ENCODE results near the gene CCDC13. TPM values are rescaled to one million over a fixed set of nuclear protein-coding genes. Genes with fewer than 3 reads are reported as not detected.

CCDC13 gene
- total and polyA plus RNA-seq, 4 donors = 0.42 to 2.3 (median 1.0) TPM

DNA sequence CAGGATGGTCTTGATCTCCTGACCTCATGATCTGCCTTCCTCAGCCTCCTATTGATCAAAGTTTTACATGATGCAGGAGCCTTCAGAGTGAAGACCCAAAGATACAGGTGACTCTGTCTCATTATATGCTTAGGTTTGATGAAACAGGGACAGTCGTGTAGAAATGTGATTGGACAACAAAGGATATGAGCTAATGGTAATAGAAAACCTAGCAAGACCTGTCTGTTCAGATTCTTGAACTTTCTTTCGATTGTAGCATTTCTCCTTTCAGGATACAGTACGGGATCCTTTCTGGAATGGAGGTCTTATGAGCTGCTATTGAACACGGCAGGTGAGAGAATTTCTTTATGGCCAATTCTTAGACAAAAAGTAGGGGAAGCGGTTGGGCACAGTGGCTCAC, 36.1 kb upstream of the CCDC13 start, which contains the start of gene ACKR2:
Gene ACKR2 (plus strand): TSS at position 244 of the 400 bp plus-strand sequence. CDS start 55,058 bp downstream, outside the sequence.
- no peak for DNase-seq (ENCODE audit: low spot score)
- 96% methylated on average over 5 of the region's 5 CpGs for WGBS
- Histone ChIP-seq H3K9ac (ENCODE audit: low read depth in 1 of 2, low read length in 2 of 2) (no peak within 1 kb of the TSS), H3K9me3 (ENCODE audit: control insufficient read depth in 4 of 4, low read length in 3 of 4) (no peaks in the 10 kb centered on the region), H3K27me3 (ENCODE audit: control insufficient read depth in 4 of 4, insufficient read depth in 4 of 4, low read length in 3 of 4) (no peaks in the 10 kb centered on the region), H3K36me3 (ENCODE audit: control insufficient read depth in 4 of 4, insufficient read depth in 3 of 4, low read depth in 1 of 4, low read length in 3 of 4) (no peaks in the 10 kb centered on the region), H3K27ac (ENCODE audit: low read depth in 1 of 2, low read length in 2 of 2) (no peak within 1 kb of the TSS), H3K4me3 (ENCODE audit: low read depth in 1 of 3, low read length in 3 of 3) (no peak within 1 kb of the TSS), H3K4me1 (ENCODE audit: control insufficient read depth in 4 of 4, insufficient read depth in 4 of 4, low read length in 3 of 4) (peaks cover 0 to 7% (median 3%) of the 10 kb centered on the region in 4 donors)
- no peak for TF ChIP-seq FOXA1 (IDR thresholded peaks at IDR 0.05)
- no peak for TF ChIP-seq FOXA2 (IDR thresholded peaks at IDR 0.05)
- no peak for TF ChIP-seq GABPA (IDR thresholded peaks at IDR 0.05 in 1 of 2, conservative IDR thresholded peaks at IDR 0.05 in 1 of 2)
- TF ChIP-seq, protein P1, sequence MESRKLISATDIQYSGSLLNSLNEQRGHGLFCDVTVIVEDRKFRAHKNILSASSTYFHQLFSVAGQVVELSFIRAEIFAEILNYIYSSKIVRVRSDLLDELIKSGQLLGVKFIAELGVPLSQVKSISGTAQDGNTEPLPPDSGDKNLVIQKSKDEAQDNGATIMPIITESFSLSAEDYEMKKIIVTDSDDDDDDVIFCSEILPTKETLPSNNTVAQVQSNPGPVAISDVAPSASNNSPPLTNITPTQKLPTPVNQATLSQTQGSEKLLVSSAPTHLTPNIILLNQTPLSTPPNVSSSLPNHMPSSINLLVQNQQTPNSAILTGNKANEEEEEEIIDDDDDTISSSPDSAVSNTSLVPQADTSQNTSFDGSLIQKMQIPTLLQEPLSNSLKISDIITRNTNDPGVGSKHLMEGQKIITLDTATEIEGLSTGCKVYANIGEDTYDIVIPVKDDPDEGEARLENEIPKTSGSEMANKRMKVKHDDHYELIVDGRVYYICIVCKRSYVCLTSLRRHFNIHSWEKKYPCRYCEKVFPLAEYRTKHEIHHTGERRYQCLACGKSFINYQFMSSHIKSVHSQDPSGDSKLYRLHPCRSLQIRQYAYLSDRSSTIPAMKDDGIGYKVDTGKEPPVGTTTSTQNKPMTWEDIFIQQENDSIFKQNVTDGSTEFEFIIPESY (IDR thresholded peaks at IDR 0.05) = no peak
- no peak for TF ChIP-seq YY1 (IDR thresholded peaks at IDR 0.05)
- TF ChIP-seq, protein P2, sequence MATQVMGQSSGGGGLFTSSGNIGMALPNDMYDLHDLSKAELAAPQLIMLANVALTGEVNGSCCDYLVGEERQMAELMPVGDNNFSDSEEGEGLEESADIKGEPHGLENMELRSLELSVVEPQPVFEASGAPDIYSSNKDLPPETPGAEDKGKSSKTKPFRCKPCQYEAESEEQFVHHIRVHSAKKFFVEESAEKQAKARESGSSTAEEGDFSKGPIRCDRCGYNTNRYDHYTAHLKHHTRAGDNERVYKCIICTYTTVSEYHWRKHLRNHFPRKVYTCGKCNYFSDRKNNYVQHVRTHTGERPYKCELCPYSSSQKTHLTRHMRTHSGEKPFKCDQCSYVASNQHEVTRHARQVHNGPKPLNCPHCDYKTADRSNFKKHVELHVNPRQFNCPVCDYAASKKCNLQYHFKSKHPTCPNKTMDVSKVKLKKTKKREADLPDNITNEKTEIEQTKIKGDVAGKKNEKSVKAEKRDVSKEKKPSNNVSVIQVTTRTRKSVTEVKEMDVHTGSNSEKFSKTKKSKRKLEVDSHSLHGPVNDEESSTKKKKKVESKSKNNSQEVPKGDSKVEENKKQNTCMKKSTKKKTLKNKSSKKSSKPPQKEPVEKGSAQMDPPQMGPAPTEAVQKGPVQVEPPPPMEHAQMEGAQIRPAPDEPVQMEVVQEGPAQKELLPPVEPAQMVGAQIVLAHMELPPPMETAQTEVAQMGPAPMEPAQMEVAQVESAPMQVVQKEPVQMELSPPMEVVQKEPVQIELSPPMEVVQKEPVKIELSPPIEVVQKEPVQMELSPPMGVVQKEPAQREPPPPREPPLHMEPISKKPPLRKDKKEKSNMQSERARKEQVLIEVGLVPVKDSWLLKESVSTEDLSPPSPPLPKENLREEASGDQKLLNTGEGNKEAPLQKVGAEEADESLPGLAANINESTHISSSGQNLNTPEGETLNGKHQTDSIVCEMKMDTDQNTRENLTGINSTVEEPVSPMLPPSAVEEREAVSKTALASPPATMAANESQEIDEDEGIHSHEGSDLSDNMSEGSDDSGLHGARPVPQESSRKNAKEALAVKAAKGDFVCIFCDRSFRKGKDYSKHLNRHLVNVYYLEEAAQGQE (IDR thresholded peaks at IDR 0.05) = no peak
- TF ChIP-seq RXRA (IDR thresholded peaks at IDR 0.05) = no peak
- TF ChIP-seq JUND (IDR thresholded peaks at IDR 0.05) = no peak
- TF ChIP-seq NR2F2 (IDR thresholded peaks at IDR 0.05) = no peak
- TF ChIP-seq EGR1 (IDR thresholded peaks at IDR 0.05; ENCODE audit: low read depth in 2 of 2) = no peak
- no peak for TF ChIP-seq HNF4A (conservative IDR thresholded peaks at IDR 0.05)
- TF ChIP-seq RAD21 (IDR thresholded peaks at IDR 0.05) = no peak

DNA sequence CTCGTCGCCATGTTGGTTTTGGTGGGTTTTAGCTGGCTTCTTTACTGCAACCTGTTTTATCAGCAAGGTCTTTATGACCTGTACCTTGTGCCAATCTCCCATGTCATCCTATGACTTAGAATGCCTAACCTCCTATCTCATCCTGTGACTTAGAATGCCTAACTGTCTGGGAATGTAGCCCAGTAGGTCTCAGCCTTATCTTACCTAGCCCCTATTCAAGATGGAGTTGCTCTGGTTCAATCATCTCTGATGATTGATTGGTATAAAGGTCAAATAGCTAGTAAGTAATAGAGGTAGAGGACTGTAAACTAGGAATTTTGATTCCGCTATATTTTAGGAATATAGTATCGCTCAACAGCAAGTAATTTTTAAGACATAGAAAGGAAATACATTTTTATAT, 34.9 kb upstream of the CCDC13 start:
- Histone ChIP-seq H3K36me3 (ENCODE audit: control insufficient read depth in 4 of 4, insufficient read depth in 3 of 4, low read depth in 1 of 4, low read length in 3 of 4) (no peaks in the 10 kb centered on the region), H3K9me3 (ENCODE audit: control insufficient read depth in 4 of 4, low read length in 3 of 4) (no peaks in the 10 kb centered on the region), H3K27me3 (ENCODE audit: control insufficient read depth in 4 of 4, insufficient read depth in 4 of 4, low read length in 3 of 4) (no peaks in the 10 kb centered on the region), H3K27ac (ENCODE audit: low read depth in 1 of 2, low read length in 2 of 2) (no peak overlapping the region), H3K4me3 (ENCODE audit: low read depth in 1 of 3, low read length in 3 of 3) (no peak overlapping the region), H3K9ac (ENCODE audit: low read depth in 1 of 2, low read length in 2 of 2) (no peak overlapping the region), H3K4me1 (ENCODE audit: control insufficient read depth in 4 of 4, insufficient read depth in 4 of 4, low read length in 3 of 4) (peaks cover 0 to 13% (median 4%) of the 10 kb centered on the region in 4 donors)
- WGBS = 96% methylated on average over 4 of the region's 4 CpGs
- TF ChIP-seq, protein P2 (IDR thresholded peaks at IDR 0.05) = no peak
- TF ChIP-seq GABPA (IDR thresholded peaks at IDR 0.05 in 1 of 2, conservative IDR thresholded peaks at IDR 0.05 in 1 of 2) (no peak), FOXA2 (IDR thresholded peaks at IDR 0.05) (no peak), RAD21 (IDR thresholded peaks at IDR 0.05) (no peak), RXRA (IDR thresholded peaks at IDR 0.05) (no peak), YY1 (IDR thresholded peaks at IDR 0.05) (no peak), JUND (IDR thresholded peaks at IDR 0.05) (no peak), TAF1 (conservative IDR thresholded peaks at IDR 0.05) (no peak)
- TF ChIP-seq, protein P3, sequence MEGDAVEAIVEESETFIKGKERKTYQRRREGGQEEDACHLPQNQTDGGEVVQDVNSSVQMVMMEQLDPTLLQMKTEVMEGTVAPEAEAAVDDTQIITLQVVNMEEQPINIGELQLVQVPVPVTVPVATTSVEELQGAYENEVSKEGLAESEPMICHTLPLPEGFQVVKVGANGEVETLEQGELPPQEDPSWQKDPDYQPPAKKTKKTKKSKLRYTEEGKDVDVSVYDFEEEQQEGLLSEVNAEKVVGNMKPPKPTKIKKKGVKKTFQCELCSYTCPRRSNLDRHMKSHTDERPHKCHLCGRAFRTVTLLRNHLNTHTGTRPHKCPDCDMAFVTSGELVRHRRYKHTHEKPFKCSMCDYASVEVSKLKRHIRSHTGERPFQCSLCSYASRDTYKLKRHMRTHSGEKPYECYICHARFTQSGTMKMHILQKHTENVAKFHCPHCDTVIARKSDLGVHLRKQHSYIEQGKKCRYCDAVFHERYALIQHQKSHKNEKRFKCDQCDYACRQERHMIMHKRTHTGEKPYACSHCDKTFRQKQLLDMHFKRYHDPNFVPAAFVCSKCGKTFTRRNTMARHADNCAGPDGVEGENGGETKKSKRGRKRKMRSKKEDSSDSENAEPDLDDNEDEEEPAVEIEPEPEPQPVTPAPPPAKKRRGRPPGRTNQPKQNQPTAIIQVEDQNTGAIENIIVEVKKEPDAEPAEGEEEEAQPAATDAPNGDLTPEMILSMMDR (IDR thresholded peaks at IDR 0.05; ENCODE audit: low read depth, low read length, missing input control) = no peak
- TF ChIP-seq, protein P1 (IDR thresholded peaks at IDR 0.05) = no peak
- TF ChIP-seq, protein P4, sequence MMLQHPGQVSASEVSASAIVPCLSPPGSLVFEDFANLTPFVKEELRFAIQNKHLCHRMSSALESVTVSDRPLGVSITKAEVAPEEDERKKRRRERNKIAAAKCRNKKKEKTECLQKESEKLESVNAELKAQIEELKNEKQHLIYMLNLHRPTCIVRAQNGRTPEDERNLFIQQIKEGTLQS (IDR thresholded peaks at IDR 0.05) = no peak
- TF ChIP-seq, protein P5, sequence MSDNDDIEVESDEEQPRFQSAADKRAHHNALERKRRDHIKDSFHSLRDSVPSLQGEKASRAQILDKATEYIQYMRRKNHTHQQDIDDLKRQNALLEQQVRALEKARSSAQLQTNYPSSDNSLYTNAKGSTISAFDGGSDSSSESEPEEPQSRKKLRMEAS (IDR thresholded peaks at IDR 0.05) = no peak
- no peak for DNase-seq (ENCODE audit: low spot score)

All from liver (tissue), 9 donors.